Skin epidermis (tissue), 12 donors: Measurements from ENCODE around the gene TMEM82.

Experiments
- H3K27ac ChIP-seq, 21 experiments: fragments of 200-600 bp; sonication (generic) in 11 of 21; one replicate each; pipeline ENCODE4 v1.5.0; 2020; ENCODE audit warnings: mild to moderate bottlenecking in 3 of 21, inconsistent platforms in 2 of 21, moderate library complexity in 2 of 21
- H3K4me3 ChIP-seq, 7 experiments: fragments of 200-600 bp; sonication (generic) in 2 of 7; one replicate each; pipeline ENCODE4 v1.5.0; 2020; ENCODE audit warnings: inconsistent platforms in 2 of 7, mild to moderate bottlenecking in 2 of 7, moderate library complexity in 1 of 7

The TMEM82 gene

GRCh38 chr1:15767941-15768340, 25.6 kb downstream of the TMEM82 start:
- Histone ChIP-seq H3K4me3 (no peak overlapping the region), H3K27ac (no peak overlapping the region)

GRCh38 chr1:15768388-15768787, 26.1 kb downstream of the TMEM82 start:
- H3K4me3 ChIP-seq, result no peak overlapping the region
- H3K27ac ChIP-seq, result no peak overlapping the region

GRCh38 chr1:15770313-15770962, 28.1 kb downstream of the TMEM82 start:
- H3K4me3 ChIP-seq, result no peak overlapping the region
- no peak overlapping the region for H3K27ac ChIP-seq

GRCh38 chr1:15771836-15772515, 29.7 kb downstream of the TMEM82 start:
- no peak overlapping the region for H3K27ac ChIP-seq
- no peak overlapping the region for H3K4me3 ChIP-seq

- Histone ChIP-seq H3K27ac (no peak overlapping the region), H3K4me3 (no peak overlapping the region)
Measured at GRCh38 chr1:15775706-15776105, 33.4 kb downstream of the TMEM82 start.

GRCh38 chr1:15777909-15778707, 35.8 kb downstream of the TMEM82 start:
- H3K27ac ChIP-seq, result no peak overlapping the region
- H3K4me3 ChIP-seq, result no peak overlapping the region

- Histone ChIP-seq H3K4me3 (no peak overlapping the region), H3K27ac (no peak overlapping the region)
Measured at GRCh38 chr1:15785683-15786082, 43.4 kb downstream of the TMEM82 start.

- Histone ChIP-seq H3K4me3 (no peak overlapping the region), H3K27ac (peak overlapping the region in 3 of 21 experiments; percentile 11 to 58 (median 38))
Measured at GRCh38 chr1:15786581-15786980, 44.3 kb downstream of the TMEM82 start.

- peak overlapping the region in 1 of 21 experiments; percentile 10 for H3K27ac ChIP-seq
Measured at GRCh38 chr1:15788624-15789301, 46.5 kb downstream of the TMEM82 start.

GRCh38 chr1:15796086-15796462, 53.8 kb downstream of the TMEM82 start:
- H3K4me3 ChIP-seq, result no peak overlapping the region
- peak overlapping the region in 11 of 21 experiments; percentile 3 to 66 (median 44) for H3K27ac ChIP-seq

More at GRCh38 chr1:15788624-15789301, 46.5 kb downstream of the TMEM82 start:
- no peak overlapping the region for H3K4me3 ChIP-seq
